Gastroesophageal sphincter (tissue), 4 donors: ENCODE data around the gene GOLGB1. TPM values are rescaled to one million over a fixed set of nuclear protein-coding genes. Genes with fewer than 3 reads are reported as not detected.

Experiments
- ATAC-seq: fragments of 150-250 bp; one replicate; pipeline ENCODE4 v1.9.1; 2016; ENCODE audit warnings: mild to moderate bottlenecking, moderate library complexity
- H3K27ac ChIP-seq, 4 donors: fragments of 200-600 bp; sonication (generic) in 3 of 4; 1 replicate in 3 of 4; 2 replicates in 1 of 4; pipeline ENCODE4 v1.5.1; 2016 to 2019
- H3K27me3 ChIP-seq: fragments of 200-600 bp; sonication (generic); one replicate; pipeline ENCODE4 v1.5.1; 2019
- H3K36me3 ChIP-seq, 2 donors: fragments of 200-600 bp; sonication (generic); one replicate each; pipeline ENCODE4 v1.5.1; 2019; ENCODE audit warnings: control low read depth in 1 of 2
- H3K4me1 ChIP-seq, 3 donors: fragments of 200-600 bp; sonication (generic); 1 replicate in 2 of 3; 2 replicates in 1 of 3; pipeline ENCODE4 v1.5.1; 2016 to 2019; ENCODE audit warnings: control low read depth in 2 of 3
- H3K4me3 ChIP-seq, 2 donors: fragments of 200-600 bp; sonication (generic); one replicate each; pipeline ENCODE4 v1.5.1; 2019; ENCODE audit warnings: mild to moderate bottlenecking in 1 of 2, moderate library complexity in 1 of 2
- H3K9me3 ChIP-seq, 3 donors: fragments of 200-600 bp; sonication (generic); one replicate each; pipeline ENCODE4 v1.5.1; 2017 to 2019; ENCODE audit warnings: control low read depth in 2 of 3
- CTCF ChIP-seq, 4 experiments: fragments of 200-600 bp in 2 of 4; fragments of 450-650 bp in 2 of 4; sonication (generic) in 1 of 4; IDR thresholded peaks; one replicate each; pipeline ENCODE4 v1.5.1; 2017 to 2019; ENCODE audit warnings: antibody characterized with exemption in 4 of 4, mild to moderate bottlenecking in 2 of 4, moderate library complexity in 2 of 4
- EP300 ChIP-seq: sonication (generic); formaldehyde crosslinking; IDR thresholded peaks from one replicate; pipeline ENCODE4 v1.6.1; 2017; ENCODE audit warnings: antibody characterized with exemption, mild to moderate bottlenecking
- POLR2A ChIP-seq, 2 donors: fragments of 450-650 bp; IDR thresholded peaks; one replicate each; pipeline ENCODE4 v1.6.1; 2017; ENCODE audit warnings: antibody characterized with exemption in 2 of 2, mild to moderate bottlenecking in 2 of 2, moderate library complexity in 1 of 2
- POLR2AphosphoS5 ChIP-seq: sonication (generic); formaldehyde crosslinking; IDR thresholded peaks from one replicate; pipeline ENCODE4 v1.6.1; 2017; ENCODE audit warnings: antibody characterized with exemption
- WGBS, 2 donors: methylation state at CpG; one replicate each; pipeline ENCODE4 v1.1.5; 2018; ENCODE audit warnings: low coverage in 1 of 2; 5-methylcytosine and 5-hydroxymethylcytosine counted together
- total RNA-seq, 4 donors: library from RNA; depleted of rRNA; stranded (reverse); fragments of >200 nt; gene quantifications; one replicate each; pipeline ENCODE4 v1.1.0, GENCODE V29; 2016

GOLGB1 gene, protein sequence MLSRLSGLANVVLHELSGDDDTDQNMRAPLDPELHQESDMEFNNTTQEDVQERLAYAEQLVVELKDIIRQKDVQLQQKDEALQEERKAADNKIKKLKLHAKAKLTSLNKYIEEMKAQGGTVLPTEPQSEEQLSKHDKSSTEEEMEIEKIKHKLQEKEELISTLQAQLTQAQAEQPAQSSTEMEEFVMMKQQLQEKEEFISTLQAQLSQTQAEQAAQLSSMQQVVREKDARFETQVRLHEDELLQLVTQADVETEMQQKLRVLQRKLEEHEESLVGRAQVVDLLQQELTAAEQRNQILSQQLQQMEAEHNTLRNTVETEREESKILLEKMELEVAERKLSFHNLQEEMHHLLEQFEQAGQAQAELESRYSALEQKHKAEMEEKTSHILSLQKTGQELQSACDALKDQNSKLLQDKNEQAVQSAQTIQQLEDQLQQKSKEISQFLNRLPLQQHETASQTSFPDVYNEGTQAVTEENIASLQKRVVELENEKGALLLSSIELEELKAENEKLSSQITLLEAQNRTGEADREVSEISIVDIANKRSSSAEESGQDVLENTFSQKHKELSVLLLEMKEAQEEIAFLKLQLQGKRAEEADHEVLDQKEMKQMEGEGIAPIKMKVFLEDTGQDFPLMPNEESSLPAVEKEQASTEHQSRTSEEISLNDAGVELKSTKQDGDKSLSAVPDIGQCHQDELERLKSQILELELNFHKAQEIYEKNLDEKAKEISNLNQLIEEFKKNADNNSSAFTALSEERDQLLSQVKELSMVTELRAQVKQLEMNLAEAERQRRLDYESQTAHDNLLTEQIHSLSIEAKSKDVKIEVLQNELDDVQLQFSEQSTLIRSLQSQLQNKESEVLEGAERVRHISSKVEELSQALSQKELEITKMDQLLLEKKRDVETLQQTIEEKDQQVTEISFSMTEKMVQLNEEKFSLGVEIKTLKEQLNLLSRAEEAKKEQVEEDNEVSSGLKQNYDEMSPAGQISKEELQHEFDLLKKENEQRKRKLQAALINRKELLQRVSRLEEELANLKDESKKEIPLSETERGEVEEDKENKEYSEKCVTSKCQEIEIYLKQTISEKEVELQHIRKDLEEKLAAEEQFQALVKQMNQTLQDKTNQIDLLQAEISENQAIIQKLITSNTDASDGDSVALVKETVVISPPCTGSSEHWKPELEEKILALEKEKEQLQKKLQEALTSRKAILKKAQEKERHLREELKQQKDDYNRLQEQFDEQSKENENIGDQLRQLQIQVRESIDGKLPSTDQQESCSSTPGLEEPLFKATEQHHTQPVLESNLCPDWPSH (N-terminal part only)
- total RNA-seq, result 10 to 100 TPM; 67.9 to 94.3 (median 76.6) TPM

- peaks cover 8% of the 10 kb centered on the region for H3K27me3 ChIP-seq
- peaks cover 6 to 45% (median 12%) of the 10 kb centered on the region in 3 donors for H3K4me1 ChIP-seq
- no peaks in the 10 kb centered on the region for H3K36me3 ChIP-seq
- TF ChIP-seq POLR2AphosphoS5, result peak; percentile 99
- TF ChIP-seq POLR2A (IDR thresholded peaks at IDR 0.05), result peak; percentile 97
- no peak for TF ChIP-seq EP300
- peak in 2 of 4 experiments; percentile 30 to 36 for TF ChIP-seq CTCF (IDR thresholded peaks at IDR 0.05)
- H3K27ac ChIP-seq, result peak within 1 kb of the TSS; percentile 75 to 93 (median 92)
- WGBS, 2 donors, result 0 to 2% methylated on average over 13 of the region's 51 CpGs
- H3K4me3 ChIP-seq, result peak within 1 kb of the TSS; percentile 83 to 95
- ATAC-seq, result peak; percentile 98
- no peaks in the 10 kb centered on the region for H3K9me3 ChIP-seq
Observed at GRCh38 chr3:121749276-121750086, at the start of gene GOLGB1. Gene GOLGB1, minus strand, starts transcription at chr3:121749741. Its CDS starts 18,770 bp downstream, at chr3:121730971.

DNA sequence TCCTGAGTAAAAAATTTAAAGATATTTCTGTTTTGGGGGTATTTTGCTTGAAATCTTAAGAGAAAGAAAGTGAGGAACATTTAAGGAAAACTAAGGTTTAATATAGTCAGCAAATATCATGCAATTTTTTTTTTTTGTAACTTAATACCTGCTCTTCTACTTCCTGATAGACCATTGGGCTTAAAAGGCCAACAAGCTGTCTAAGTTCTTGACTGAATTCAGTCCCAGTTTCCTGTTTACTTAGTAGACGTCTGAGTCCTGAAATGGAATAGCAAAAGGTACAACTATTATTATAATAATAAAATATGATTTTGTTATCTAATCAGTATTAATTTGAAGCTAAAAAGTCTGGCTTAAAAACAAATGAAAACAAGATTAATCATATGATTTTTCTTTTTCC, 47.4 kb upstream of the GOLGB1 start:
- WGBS, 2 donors, result 8 to 40% methylated on average over 1 of the region's 1 CpG
- no peak for ATAC-seq

DNA sequence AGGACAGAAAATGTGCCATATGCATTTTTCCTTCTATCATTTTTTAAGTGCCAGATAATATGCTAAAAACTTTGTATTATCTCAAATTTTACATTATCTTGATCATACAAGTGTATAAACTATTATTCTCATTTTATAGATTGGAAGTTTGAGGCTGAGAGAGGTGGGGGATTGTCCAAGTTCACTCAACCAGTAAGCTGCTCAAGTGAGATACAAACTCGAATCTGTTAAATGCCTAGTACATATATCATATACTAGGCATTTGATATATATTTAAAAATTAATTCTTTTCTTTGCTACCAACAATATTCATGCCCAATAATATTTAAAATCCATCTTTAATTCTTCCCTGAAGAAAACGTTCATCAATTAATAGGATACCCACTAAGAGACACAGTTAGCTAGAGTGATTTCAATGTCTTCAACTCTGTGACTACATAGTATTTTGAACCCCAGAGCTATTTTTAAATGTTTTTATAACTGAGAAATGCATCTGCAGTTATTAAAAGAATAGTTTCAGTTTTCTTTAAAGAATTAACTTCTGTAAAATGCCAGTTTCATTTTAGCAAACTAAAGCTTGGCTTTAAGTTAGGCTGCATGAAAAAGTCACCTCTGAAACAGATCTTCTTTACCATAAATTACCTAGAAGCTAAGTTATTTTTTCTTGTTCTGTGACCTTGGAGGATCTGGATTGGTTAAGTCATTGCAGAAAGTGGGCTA, 44.9 kb upstream of the GOLGB1 start:
- no peaks in the 10 kb centered on the region for H3K4me1 ChIP-seq
- no peaks in the 10 kb centered on the region for H3K9me3 ChIP-seq
- no peak overlapping the region for H3K4me3 ChIP-seq
- WGBS, 2 donors, result 95% methylated on average over 2 of the region's 2 CpGs
- peaks cover 0 to 64% of the 10 kb centered on the region in 2 donors for H3K36me3 ChIP-seq
- no peak overlapping the region for H3K27ac ChIP-seq
- no peak for TF ChIP-seq CTCF (IDR thresholded peaks at IDR 0.05)
- no peak for TF ChIP-seq EP300
- no peak for TF ChIP-seq POLR2AphosphoS5
- TF ChIP-seq POLR2A (IDR thresholded peaks at IDR 0.05), result no peak
- no peak for ATAC-seq
- H3K27me3 ChIP-seq, result no peaks in the 10 kb centered on the region

More for the DNA sequence above, 47.4 kb upstream of the GOLGB1 start:
- H3K27me3 ChIP-seq, result no peaks in the 10 kb centered on the region
- no peak overlapping the region for H3K4me3 ChIP-seq
- H3K36me3 ChIP-seq, result peaks cover 0 to 45% of the 10 kb centered on the region in 2 donors
- no peak overlapping the region for H3K27ac ChIP-seq
- no peak for TF ChIP-seq POLR2AphosphoS5
- TF ChIP-seq POLR2A (IDR thresholded peaks at IDR 0.05), result no peak
- TF ChIP-seq CTCF (IDR thresholded peaks at IDR 0.05), result no peak
- TF ChIP-seq EP300, result no peak
- no peaks in the 10 kb centered on the region for H3K9me3 ChIP-seq
- H3K4me1 ChIP-seq, result no peaks in the 10 kb centered on the region

DNA sequence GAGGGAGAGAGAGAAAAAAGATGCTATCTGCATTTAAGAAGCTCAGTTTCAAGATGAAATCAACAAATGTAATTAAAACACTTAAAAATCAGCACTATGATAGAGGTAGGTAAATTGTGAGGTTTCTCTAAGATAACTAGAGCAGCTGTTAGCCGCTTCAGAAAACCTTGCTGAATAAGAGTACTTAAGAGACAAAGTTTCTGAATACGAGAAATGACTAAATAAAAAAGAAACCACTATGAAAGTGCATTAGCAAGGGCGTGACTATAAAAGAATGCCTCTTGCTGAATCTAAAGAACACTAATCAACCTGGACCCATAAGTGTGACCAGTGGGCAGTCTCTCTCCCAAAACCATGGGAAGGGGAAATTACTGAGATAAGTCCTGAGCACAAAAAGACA, 43.5 kb upstream of the GOLGB1 start:
- H3K9me3 ChIP-seq, result no peaks in the 10 kb centered on the region
- no peaks in the 10 kb centered on the region for H3K27me3 ChIP-seq
- H3K4me1 ChIP-seq, result no peaks in the 10 kb centered on the region
- H3K4me3 ChIP-seq, result no peak overlapping the region
- 98 to 100% methylated on average over 1 to 3 of the region's 3 CpGs for WGBS, 2 donors
- no peak overlapping the region for H3K27ac ChIP-seq
- ATAC-seq, result no peak
- H3K36me3 ChIP-seq, result peaks cover 0 to 74% of the 10 kb centered on the region in 2 donors
- no peak for TF ChIP-seq EP300
- TF ChIP-seq POLR2A (IDR thresholded peaks at IDR 0.05), result no peak
- TF ChIP-seq CTCF (IDR thresholded peaks at IDR 0.05), result no peak
- no peak for TF ChIP-seq POLR2AphosphoS5
